Fibroblast of skin of back (primary cell): ENCODE data around the gene SRP14. TPM values are rescaled to one million over a fixed set of nuclear protein-coding genes. Genes with fewer than 3 reads are reported as not detected.
"Not testable (repeated sequence)": the region's sequence is repeated elsewhere in the genome, so short reads cannot be mapped to it uniquely, and the experiment has no call there.

Experiments
- DNase-seq: peaks from one replicate; pipeline ENCODE4 v3.0.0-alpha.2; 2013
- polyA plus RNA-seq, 2 experiments: library from polyadenylated mRNA; unstranded; fragments of 120-200 nt; gene quantifications; one replicate each; pipeline ENCODE4 v1.2.1, GENCODE V29; 2013; ENCODE audit not compliant: insufficient read length in 2 of 2

The SRP14 gene
- polyA plus RNA-seq (2013, experiment 1 of 2; ENCODE audit: insufficient read length) = 364 TPM
- polyA plus RNA-seq (2013, experiment 2 of 2; ENCODE audit: insufficient read length) = 349 TPM

- DNase-seq = peak; percentile 94
These were observed at the start of gene SRP14 for GRCh38 chr15:40038638-40039543. TSS of gene SRP14 (minus strand) at chr15:40039181. CDS start at chr15:40039116, 65 bp downstream.

GRCh38 chr15:40087991-40088928 lies 49.3 kb upstream of the SRP14 start:
- no peak for DNase-seq

GRCh38 chr15:40087068-40087810 lies 48.3 kb upstream of the SRP14 start:
- DNase-seq = no peak

- DNase-seq = no peak
These were observed 46.3 kb upstream of the SRP14 start for GRCh38 chr15:40085266-40085665.

- no peak for DNase-seq
These were observed 45.7 kb upstream of the SRP14 start for GRCh38 chr15:40084650-40085049.

- DNase-seq = no peak
These were observed 43.4 kb upstream of the SRP14 start for GRCh38 chr15:40082195-40082883.

- DNase-seq = peak; percentile 50
These were observed 42.8 kb upstream of the SRP14 start for GRCh38 chr15:40081691-40082194.

- DNase-seq = no peak
These were observed 41.9 kb upstream of the SRP14 start for GRCh38 chr15:40080847-40081246.

GRCh38 chr15:40080104-40080503 lies 41.1 kb upstream of the SRP14 start:
- no peak for DNase-seq

GRCh38 chr15:40079456-40079855 lies 40.5 kb upstream of the SRP14 start:
- no peak for DNase-seq

- no peak for DNase-seq
These were observed 36.5 kb upstream of the SRP14 start for GRCh38 chr15:40075298-40076044.

- not testable (repeated sequence) for DNase-seq
These were observed 35.7 kb upstream of the SRP14 start for GRCh38 chr15:40074656-40075055.

GRCh38 chr15:40073716-40074490 lies 34.9 kb upstream of the SRP14 start:
- not testable (repeated sequence) for DNase-seq

GRCh38 chr15:40072216-40072990 lies 33.4 kb upstream of the SRP14 start:
- DNase-seq = no peak

GRCh38 chr15:40070608-40071218 lies 31.7 kb upstream of the SRP14 start:
- no peak for DNase-seq

- DNase-seq = no peak
These were observed 31.2 kb upstream of the SRP14 start for GRCh38 chr15:40070166-40070557.

- DNase-seq = peak; percentile 79
These were observed 30.5 kb upstream of the SRP14 start for GRCh38 chr15:40069178-40070165.
